Neuronal stem cell (in vitro differentiated cells): ENCODE measurements around the gene POMT2.

Experiments
- DNase-seq: peaks from one replicate; pipeline ENCODE4 v3.0.0-alpha.2; 2013; ENCODE audit warnings: low spot score
- H2AFZ ChIP-seq: one replicate; pipeline ENCODE4 v1.6.1; 2013; ENCODE audit warnings: mild to moderate bottlenecking, low read length, inconsistent platforms
- H2AK5ac ChIP-seq: 2 replicates; pipeline ENCODE4 v1.6.1; 2013; ENCODE audit warnings: low read depth, mild to moderate bottlenecking, inconsistent platforms, low read length, moderate library complexity, mixed read lengths
- H2BK120ac ChIP-seq: 2 replicates; pipeline ENCODE4 v1.6.1; 2013; ENCODE audit warnings: low read depth, mild to moderate bottlenecking, inconsistent platforms, low read length, moderate library complexity, mixed read lengths
- H2BK12ac ChIP-seq: one replicate; pipeline ENCODE4 v1.6.1; 2013; ENCODE audit warnings: low read length, inconsistent platforms
- H2BK15ac ChIP-seq: 2 replicates; pipeline ENCODE4 v1.6.1; 2013; ENCODE audit warnings: mild to moderate bottlenecking, low read length, inconsistent platforms, mixed read lengths
- H2BK5ac ChIP-seq: one replicate; pipeline ENCODE4 v1.6.1; 2013; ENCODE audit warnings: inconsistent platforms, mild to moderate bottlenecking, low read length, moderate library complexity
- H3K14ac ChIP-seq: one replicate; pipeline ENCODE4 v1.6.1; 2013; ENCODE audit warnings: low read length, inconsistent platforms
- H3K18ac ChIP-seq: 2 replicates; pipeline ENCODE4 v1.6.1; 2013; ENCODE audit warnings: low read length, inconsistent platforms
- H3K23ac ChIP-seq: 2 replicates; pipeline ENCODE4 v1.6.1; 2013; ENCODE audit warnings: low read depth, mild to moderate bottlenecking, mixed read lengths, low read length, inconsistent platforms; ENCODE audit not compliant: poor library complexity
- H3K27ac ChIP-seq: replicated peaks from 3 replicates; pipeline ENCODE4 v1.5.1; 2013; ENCODE audit warnings: low read length, inconsistent platforms
- H3K27me3 ChIP-seq, 3 experiments: 2 replicates each; pipeline ENCODE4 v1.6.1; 2013; ENCODE audit warnings: low read length in 3 of 3, mild to moderate bottlenecking in 2 of 3, inconsistent platforms in 1 of 3, low read depth in 1 of 3, mixed read lengths in 1 of 3, moderate library complexity in 1 of 3; ENCODE audit not compliant: control insufficient read depth in 3 of 3, insufficient read depth in 3 of 3
- H3K36me3 ChIP-seq, 2 donors: replicated peaks in 1 of 2; 2 replicates each; pipeline ENCODE4 v1.6.1; 2013; ENCODE audit warnings: low read length in 2 of 2; ENCODE audit not compliant: control insufficient read depth in 2 of 2, insufficient read depth in 2 of 2
- H3K4ac ChIP-seq: 2 replicates; pipeline ENCODE4 v1.6.1; 2013; ENCODE audit warnings: inconsistent platforms, mild to moderate bottlenecking, low read length, moderate library complexity
- H3K4me1 ChIP-seq, 2 donors: 1 replicate in 1 of 2; 2 replicates in 1 of 2; pipeline ENCODE4 v1.6.1; 2013; ENCODE audit warnings: low read length in 2 of 2, low read depth in 1 of 2; ENCODE audit not compliant: control insufficient read depth in 2 of 2, insufficient read depth in 1 of 2
- H3K4me2 ChIP-seq: one replicate; pipeline ENCODE4 v1.6.1; 2013; ENCODE audit warnings: mild to moderate bottlenecking, low read length, inconsistent platforms; ENCODE audit not compliant: insufficient read depth, poor library complexity, severe bottlenecking
- H3K4me3 ChIP-seq, 2 donors: 2 replicates each; pipeline ENCODE4 v1.5.1; 2013; ENCODE audit warnings: low read length in 2 of 2, mild to moderate bottlenecking in 2 of 2, inconsistent platforms in 1 of 2, moderate library complexity in 1 of 2
- H3K79me1 ChIP-seq: one replicate; pipeline ENCODE4 v1.6.1; 2013; ENCODE audit warnings: low read depth, mild to moderate bottlenecking, inconsistent platforms, low read length, moderate library complexity
- H3K9ac ChIP-seq: one replicate; pipeline ENCODE4 v1.6.1; 2013; ENCODE audit warnings: mild to moderate bottlenecking, low read depth, low read length, inconsistent platforms; ENCODE audit not compliant: poor library complexity
- H3K9me3 ChIP-seq, 2 donors: replicated peaks in 1 of 2; 2 replicates each; pipeline versions ENCODE3 to v1.6.1; 2013; ENCODE audit warnings: low read length in 2 of 2, mild to moderate bottlenecking in 2 of 2, inconsistent platforms in 1 of 2, low read depth in 1 of 2, mixed read lengths in 1 of 2, moderate library complexity in 1 of 2; ENCODE audit not compliant: control insufficient read depth in 2 of 2, insufficient read depth in 1 of 2
- H4K8ac ChIP-seq: one replicate; pipeline ENCODE4 v1.6.1; 2013; ENCODE audit warnings: low read depth, mild to moderate bottlenecking, inconsistent platforms, low read length, moderate library complexity
- H4K91ac ChIP-seq: one replicate; pipeline ENCODE4 v1.6.1; 2013; ENCODE audit warnings: low read length, low read depth, mild to moderate bottlenecking, inconsistent platforms; ENCODE audit not compliant: poor library complexity
- WGBS, 2 donors: extraction: QIAGEN DNeasy Blood & Tissue Kit; methylation state at CpG; one replicate each; pipeline ENCODE4 v1.1.7; 2013; ENCODE audit warnings: missing lambda C conversion rate in 2 of 2, mixed read lengths in 1 of 2; ENCODE audit not compliant: insufficient read length in 2 of 2, insufficient replicate concordance in 1 of 2; ENCODE audit errors: extremely low coverage in 2 of 2; 5-methylcytosine and 5-hydroxymethylcytosine counted together

POMT2 gene

DNA sequence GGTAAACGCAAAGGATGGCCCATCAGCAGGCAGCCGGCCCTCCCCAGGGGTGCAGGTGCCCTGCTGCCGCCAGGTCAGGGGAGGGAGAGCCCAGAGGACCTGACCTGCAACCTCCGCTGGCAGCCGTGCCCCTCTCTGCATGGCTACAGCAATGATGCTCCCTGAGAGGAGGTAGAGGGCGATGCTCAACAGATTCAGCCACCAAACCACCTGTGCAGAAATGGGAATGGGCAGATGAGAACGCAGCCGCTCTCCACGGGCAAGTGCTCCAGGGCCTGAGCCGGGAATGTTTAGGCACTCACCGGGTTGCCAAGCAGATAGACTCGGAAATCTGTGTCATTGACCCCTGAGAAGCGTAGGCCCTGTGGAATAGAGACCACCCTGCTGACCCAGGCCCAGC, 41.0 kb downstream of the POMT2 start:
- Histone ChIP-seq H3K18ac (no peak overlapping the region), H3K4me3 (no peak overlapping the region), H2BK120ac (no peak overlapping the region), H2BK5ac (no peak overlapping the region), H2AFZ (no peak overlapping the region), H3K9me3 (no peaks in the 10 kb centered on the region), H2AK5ac (no peak overlapping the region), H3K4ac (no peak overlapping the region), H3K9ac (no peak overlapping the region), H3K4me1 (peaks cover 8 to 25% of the 10 kb centered on the region in 2 donors), H3K4me2 (no peak overlapping the region), H3K36me3 (peaks cover 28 to 54% of the 10 kb centered on the region in 2 donors), H3K23ac (no peak overlapping the region), H2BK15ac (no peak overlapping the region), H3K27ac (no peak overlapping the region), H3K79me1 (no peaks in the 10 kb centered on the region), H3K14ac (peak overlapping the region; percentile 25), H4K8ac (no peak overlapping the region), H3K27me3 (no peaks in the 10 kb centered on the region), H4K91ac (no peak overlapping the region), H2BK12ac (no peak overlapping the region)
- DNase-seq = no peak
- WGBS, 2 donors = no CpG with 5 or more reads among the region's 13 CpGs

DNA sequence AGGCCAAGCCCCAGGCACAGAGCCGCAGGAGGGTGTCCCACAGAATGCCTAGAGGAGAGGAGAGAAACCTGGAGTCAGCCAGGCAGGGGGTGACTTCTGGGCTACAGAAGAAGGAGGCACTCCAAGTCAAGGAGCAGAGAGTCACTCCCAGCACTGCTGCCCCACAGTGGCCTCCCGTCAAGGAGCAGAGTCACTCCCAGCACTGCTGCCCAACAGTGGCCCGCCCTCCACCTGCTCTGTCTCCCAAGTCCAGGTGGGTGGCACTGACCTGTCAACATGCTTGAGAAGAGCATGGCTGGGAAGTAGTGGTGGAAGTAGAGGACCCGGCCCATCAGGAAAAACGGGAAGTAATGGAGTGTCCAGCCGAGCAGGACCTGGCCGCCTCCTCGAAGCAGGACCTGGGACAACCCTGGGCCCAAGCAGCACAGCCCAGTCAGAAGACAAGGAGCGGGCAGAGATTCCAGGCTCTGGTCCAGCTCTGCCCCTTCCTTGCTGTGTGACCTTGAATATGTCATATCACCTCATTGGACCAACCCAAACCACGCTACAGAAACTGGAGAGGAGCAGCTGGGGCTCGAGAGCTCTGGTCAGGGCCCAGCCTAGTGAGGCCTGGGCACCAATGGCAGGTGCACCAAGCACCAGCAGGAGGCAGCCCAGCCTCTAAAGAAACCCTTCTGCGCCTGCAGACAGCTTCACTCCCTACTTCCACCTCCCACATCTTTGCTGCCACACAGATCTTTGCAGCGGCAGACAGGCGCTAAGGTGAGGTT, 42.0 kb downstream of the POMT2 start:
- Histone ChIP-seq H3K27me3 (no peaks in the 10 kb centered on the region), H2BK5ac (peak overlapping the region; percentile 27), H2BK120ac (no peak overlapping the region), H2BK15ac (no peak overlapping the region), H3K14ac (no peak overlapping the region), H3K4me2 (no peak overlapping the region), H3K18ac (no peak overlapping the region), H3K23ac (no peak overlapping the region), H3K9ac (peak overlapping the region; percentile 31), H3K9me3 (peaks cover 2% of the 10 kb centered on the region in 2 donors), H4K91ac (no peak overlapping the region), H3K79me1 (no peaks in the 10 kb centered on the region), H4K8ac (no peak overlapping the region), H3K4me1 (peaks cover 8 to 25% of the 10 kb centered on the region in 2 donors), H2BK12ac (no peak overlapping the region), H3K4me3 (no peak overlapping the region), H3K4ac (no peak overlapping the region), H2AFZ (no peak overlapping the region), H3K27ac (no peak overlapping the region), H3K36me3 (peaks cover 22 to 44% of the 10 kb centered on the region in 2 donors), H2AK5ac (no peak overlapping the region)
- DNase-seq = no peak
- no CpG with 5 or more reads among the region's 14 CpGs for WGBS, 2 donors

DNA sequence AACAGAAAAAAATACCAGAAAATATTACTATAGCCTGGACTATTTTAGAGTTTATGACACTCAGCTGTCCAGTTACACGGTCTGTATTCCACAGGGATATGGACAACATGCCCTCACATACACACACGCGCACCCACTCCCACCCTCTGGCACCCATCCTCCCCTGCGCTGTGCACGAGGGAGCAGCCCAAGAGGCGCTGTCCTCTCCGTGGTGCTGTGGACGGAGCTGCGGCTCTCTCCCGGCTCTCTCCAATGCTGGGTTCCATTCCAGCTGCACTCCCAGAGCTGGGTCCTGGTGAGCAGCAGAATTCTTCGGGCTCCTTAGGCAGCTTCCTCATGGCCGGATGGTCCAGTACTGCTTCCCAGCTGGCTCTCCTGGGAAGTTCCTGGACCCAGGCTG, 43.7 kb downstream of the POMT2 start:
- Histone ChIP-seq H2BK120ac (no peak overlapping the region), H3K4me2 (no peak overlapping the region), H3K27ac (no peak overlapping the region), H3K14ac (no peak overlapping the region), H2AK5ac (no peak overlapping the region), H2AFZ (no peak overlapping the region), H2BK15ac (no peak overlapping the region), H4K8ac (no peak overlapping the region), H3K4ac (no peak overlapping the region), H2BK5ac (no peak overlapping the region), H3K36me3 (peaks cover 19 to 36% of the 10 kb centered on the region in 2 donors), H2BK12ac (no peak overlapping the region), H3K79me1 (no peaks in the 10 kb centered on the region), H3K4me1 (peaks cover 8 to 13% of the 10 kb centered on the region in 2 donors), H3K9ac (no peak overlapping the region), H3K18ac (no peak overlapping the region), H4K91ac (no peak overlapping the region), H3K4me3 (no peak overlapping the region), H3K9me3 (peaks cover 2 to 7% of the 10 kb centered on the region in 2 donors), H3K27me3 (peaks cover 0 to 12% (median 7%) of the 10 kb centered on the region in 3 experiments), H3K23ac (no peak overlapping the region)
- WGBS, 2 donors = no CpG with 5 or more reads among the region's 12 CpGs
- no peak for DNase-seq

DNA sequence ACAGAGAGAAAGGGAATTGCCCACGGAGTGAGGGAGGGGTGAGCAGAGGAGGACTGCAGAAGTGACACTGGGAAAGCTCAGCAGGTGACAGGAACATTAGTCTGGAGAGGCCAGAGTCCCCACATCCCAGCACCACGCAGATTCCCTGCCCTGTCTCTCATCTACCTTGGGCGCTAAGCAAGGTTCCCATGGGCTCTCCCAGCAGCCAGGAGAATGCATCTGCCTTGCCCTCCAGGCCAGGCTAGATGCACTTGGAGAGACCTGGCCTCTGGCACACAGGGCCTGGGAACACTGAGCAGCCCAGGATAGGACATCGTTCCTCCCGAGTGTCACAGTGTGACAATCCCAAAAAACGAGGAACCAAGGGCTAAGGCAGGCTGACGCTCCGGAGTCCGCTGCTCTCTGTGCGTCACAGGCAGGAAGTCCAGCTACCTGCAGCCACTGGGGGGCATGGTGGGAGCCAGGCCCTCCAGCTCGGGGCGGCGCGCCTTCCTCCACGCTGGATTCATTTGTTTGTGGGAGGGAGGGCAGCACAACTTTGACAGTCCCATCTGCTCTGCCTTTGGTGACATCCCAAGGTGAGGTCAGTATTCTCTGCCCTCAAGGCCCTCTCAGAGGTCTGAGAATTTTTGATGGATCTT, 44.3 kb downstream of the POMT2 start:
- Histone ChIP-seq H4K91ac (no peak overlapping the region), H4K8ac (no peak overlapping the region), H3K4me3 (no peak overlapping the region), H3K27me3 (peaks cover 0 to 16% (median 10%) of the 10 kb centered on the region in 3 experiments), H2BK15ac (no peak overlapping the region), H3K4me1 (peaks cover 7 to 8% of the 10 kb centered on the region in 2 donors), H3K4me2 (no peak overlapping the region), H2BK120ac (no peak overlapping the region), H3K9ac (no peak overlapping the region), H3K27ac (no peak overlapping the region), H2BK5ac (no peak overlapping the region), H3K23ac (peak overlapping the region; percentile 48), H3K4ac (no peak overlapping the region), H3K14ac (no peak overlapping the region), H2AK5ac (no peak overlapping the region), H3K18ac (no peak overlapping the region), H2BK12ac (no peak overlapping the region), H3K9me3 (peaks cover 2 to 7% of the 10 kb centered on the region in 2 donors), H2AFZ (no peak overlapping the region), H3K79me1 (no peaks in the 10 kb centered on the region), H3K36me3 (peaks cover 19 to 36% of the 10 kb centered on the region in 2 donors)
- no CpG with 5 or more reads among the region's 15 CpGs for WGBS, 2 donors
- no peak for DNase-seq
